GM19023 (cell line): ENCODE data around the gene METTL24.
"Not testable (repeated sequence)": the region's sequence is repeated elsewhere in the genome, so short reads cannot be mapped to it uniquely, and the experiment has no call there.

ENCODE experiments used
- ATAC-seq: cut with Tn5 transposase; IDR thresholded peaks from one replicate; pipeline ENCODE4 v1.9.1; 2021; ENCODE audit warnings: mild to moderate bottlenecking, moderate library complexity; ENCODE audit not compliant: unreplicated experiment

The METTL24 gene

GRCh38 chr6:110363748-110364147 is 5.6 kb upstream of the METTL24 start:
- no peak for ATAC-seq

GRCh38 chr6:110360676-110361075 is 2.5 kb upstream of the METTL24 start:
- no peak for ATAC-seq

- ATAC-seq: no peak
Observed at GRCh38 chr6:110359556-110359955, 1.4 kb upstream of the METTL24 start.

DNA sequence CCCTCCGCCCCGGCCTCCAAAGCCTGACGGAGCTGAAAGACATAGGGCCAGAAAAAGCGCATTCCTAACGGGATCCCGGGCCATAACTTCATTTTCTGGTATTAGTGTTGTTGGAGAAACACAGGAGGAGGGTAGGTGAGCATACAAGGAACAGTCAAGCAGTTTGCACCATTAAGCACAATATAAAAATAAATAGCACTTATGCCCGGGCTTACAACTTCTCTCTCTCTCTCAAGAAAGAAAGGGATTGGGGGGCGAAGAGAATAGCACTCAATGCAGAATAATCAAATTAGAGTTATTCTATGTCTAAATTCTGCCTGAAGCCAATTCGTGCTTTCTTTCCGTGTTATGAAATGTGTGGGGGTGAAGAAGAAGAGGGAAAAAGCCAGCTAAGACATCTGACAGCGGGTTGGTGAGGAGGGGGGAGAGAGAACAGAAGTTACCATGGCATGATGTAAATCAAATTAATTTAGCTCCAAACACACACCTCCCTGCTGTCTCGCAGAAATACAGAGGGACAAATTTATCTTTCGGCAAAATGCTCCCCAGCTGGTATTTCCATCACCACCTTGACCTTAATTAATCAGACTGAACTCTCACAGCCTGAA is 508 bp upstream of the METTL24 start:
- no peak for ATAC-seq

- no peak for ATAC-seq
Observed at GRCh38 chr6:110357298-110357663, 868 bp downstream of the METTL24 start.

DNA sequence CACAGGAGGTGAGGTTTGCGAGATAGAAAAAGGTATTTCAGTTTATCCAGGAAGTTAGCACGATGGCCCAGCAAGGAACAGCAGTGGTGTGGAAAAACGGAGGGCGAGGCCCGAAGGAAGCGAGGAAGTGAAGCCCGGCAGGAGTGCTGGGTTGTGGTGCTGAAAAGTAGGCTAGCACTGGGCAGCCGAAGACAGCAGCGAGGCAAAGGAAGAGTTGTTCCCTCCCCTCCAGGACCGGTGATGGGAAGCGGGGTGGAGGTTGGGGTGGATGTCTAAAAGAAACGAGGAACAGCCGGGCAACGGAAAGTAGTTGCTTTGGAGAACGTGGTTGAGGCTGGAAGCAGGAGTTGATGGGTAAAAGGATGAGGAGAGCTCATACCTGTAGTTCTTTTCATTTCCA is 1.4 kb downstream of the METTL24 start:
- ATAC-seq: no peak

- no peak for ATAC-seq
Observed at GRCh38 chr6:110355727-110356126, 2.4 kb downstream of the METTL24 start.

DNA sequence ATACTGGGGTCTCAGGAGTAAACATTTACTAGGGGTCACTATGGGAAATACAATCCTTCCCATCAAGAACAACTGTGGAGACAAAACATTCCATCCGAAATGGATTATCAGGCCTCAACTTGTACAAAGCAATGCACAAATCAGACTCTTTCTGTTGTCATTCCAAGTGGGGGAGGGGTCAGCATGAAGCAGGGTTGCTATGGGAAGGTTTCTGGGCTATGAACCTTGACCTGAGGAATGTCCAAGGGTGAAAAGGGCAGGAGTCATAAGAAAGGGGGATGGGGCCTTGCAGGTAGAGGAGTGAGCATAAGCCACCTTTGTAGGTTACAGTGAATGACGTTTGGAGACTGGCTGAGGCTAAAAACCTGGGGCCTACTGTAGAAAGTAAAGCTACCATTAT is 3.1 kb downstream of the METTL24 start:
- ATAC-seq: no peak

GRCh38 chr6:110354153-110354552 is 4.0 kb downstream of the METTL24 start:
- ATAC-seq: no peak

DNA sequence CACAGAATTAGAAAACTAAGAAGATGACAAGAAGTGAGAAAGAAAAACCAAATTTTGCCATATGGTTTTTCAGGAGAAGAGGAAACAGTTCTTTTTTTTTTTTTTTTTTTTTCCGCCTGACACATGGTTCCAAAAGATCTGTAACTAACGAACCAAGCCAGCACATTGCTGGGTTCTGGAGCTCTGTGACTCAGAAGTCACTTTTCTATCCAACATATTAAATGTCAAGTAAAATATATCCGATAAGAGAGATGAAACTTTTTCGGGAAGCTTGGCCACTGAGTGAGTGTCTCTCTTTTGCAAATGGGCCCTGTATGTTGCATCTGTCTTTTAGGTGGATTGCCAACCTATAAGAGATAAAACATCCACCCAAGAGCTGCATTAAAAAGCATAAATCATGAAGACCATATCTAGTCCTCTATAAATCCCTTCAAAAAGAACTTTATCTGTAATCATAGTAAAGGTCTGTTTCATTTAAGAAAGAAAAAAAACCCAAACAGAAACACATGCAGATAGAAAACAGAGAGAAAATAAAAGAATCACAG is 4.6 kb downstream of the METTL24 start:
- ATAC-seq: no peak

GRCh38 chr6:110352563-110353262 is 5.4 kb downstream of the METTL24 start:
- ATAC-seq: no peak

DNA sequence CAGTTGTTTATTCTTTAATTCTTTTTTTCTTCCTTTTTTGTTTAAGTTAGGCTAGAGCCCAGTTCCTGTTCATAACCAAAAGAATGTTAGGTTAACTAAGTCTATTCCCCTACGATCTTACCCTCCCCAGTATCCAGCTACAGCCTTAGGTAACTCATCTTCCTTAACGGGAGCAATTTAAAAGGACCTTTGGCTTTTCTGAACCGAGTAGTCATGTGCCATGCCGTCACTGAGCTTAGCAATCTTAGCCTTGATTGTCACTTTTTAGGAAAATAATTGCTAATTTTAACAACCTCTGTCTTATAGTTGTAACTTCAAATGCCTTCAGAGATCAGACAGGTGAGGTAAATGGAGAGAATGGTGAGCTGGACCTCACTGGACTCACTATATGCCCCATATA is 6.2 kb downstream of the METTL24 start:
- ATAC-seq: no peak

GRCh38 chr6:110351546-110351945 is 6.6 kb downstream of the METTL24 start:
- no peak for ATAC-seq

DNA sequence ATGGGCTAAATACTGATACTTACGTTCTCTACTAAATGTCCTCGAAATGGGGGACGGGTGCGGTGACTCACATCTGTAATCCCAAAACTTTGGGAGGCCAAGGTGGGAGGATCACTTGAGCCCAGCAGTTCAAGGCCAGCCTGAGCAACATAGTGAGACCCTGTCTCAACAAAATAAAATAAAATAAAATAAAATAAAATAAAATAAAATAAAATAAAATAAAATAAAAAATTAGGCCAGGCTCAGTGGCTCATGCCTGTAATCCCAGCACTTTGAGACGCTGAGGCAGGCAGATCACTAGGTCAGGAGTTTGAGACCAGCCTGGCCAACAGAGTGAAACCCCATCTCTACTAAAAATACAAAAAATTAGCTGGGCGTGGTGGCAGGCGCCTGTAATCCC is 7.6 kb downstream of the METTL24 start:
- ATAC-seq: not testable (repeated sequence)

GRCh38 chr6:110348961-110349690 is 9.0 kb downstream of the METTL24 start:
- ATAC-seq: no peak

DNA sequence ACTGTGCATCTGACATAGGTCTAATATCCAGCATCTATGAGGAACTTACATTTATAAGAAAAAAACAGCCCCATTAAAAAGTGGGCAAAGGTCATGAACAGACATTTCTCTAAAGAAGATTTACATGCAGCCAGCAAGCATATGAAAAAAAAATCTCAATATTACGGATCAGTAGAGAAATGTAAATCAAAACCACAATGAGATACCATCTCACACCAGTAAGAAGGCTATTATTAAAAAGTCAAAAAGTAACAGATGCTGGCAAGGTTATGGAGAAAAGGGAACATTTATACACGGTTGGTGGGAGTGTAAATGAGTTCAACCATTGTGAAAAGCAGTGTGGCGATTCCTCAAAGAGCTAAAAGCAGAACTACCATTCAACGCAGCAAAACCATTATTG is 13.1 kb downstream of the METTL24 start:
- ATAC-seq: no peak

DNA sequence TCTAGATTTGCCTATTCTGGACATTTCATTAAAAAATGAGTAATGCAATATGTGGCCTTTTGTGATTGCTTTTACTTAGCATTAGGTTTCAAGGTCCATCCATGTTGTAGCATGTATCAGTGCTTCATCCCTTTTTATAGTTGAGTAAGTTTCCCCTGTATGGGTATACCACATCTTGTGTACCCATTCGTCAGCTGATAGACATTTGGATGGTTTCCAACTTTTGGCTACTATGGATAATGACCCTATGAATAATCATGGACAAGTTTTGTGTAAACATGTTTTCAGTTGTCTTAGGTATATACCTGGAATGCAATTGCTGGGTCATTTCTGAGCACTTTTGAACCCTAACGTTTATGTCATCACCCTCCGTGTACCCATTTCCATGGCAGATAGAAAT is 15.4 kb downstream of the METTL24 start:
- ATAC-seq: no peak

- ATAC-seq: no peak
Observed at GRCh38 chr6:110341663-110342596, 16.2 kb downstream of the METTL24 start.

- no peak for ATAC-seq
Observed at GRCh38 chr6:110341067-110341466, 17.1 kb downstream of the METTL24 start.

DNA sequence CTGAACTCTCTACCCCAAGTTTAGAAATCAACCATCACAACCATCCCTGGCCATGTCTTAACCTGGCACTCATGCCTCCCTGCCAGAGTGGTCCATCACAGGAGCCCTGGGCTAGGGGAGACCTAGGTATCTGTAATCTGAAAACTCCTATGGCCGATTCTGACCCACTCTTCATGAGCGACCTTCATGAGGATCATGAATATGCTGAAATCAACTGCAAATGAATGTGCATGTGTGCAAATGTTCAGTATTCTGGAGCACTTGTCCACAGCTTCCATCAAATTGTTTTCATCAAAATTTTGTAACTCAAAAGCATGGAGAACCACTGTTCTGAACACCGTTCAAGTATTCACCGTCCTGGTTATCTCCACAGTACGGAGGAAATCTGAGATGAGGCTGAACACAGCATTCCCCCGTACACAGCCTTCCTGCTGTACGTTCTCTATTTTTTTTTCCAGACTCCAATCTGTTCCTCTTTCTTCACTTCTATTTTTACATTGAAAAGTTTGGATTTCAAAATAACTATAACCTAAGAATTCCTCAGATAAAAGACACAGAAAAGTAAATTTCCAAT is 17.7 kb downstream of the METTL24 start:
- no peak for ATAC-seq
